ENCODE data around the gene PDZD8.

GRCh38 chr10:117228210-117228609 lies 147.0 kb downstream of the PDZD8 start:
- TF ChIP-seq CTCF (IDR thresholded peaks at IDR 0.05) (no peak), POLR2A (IDR thresholded peaks at IDR 0.05) (no peak)

All from prostate gland (tissue), 2 donors.